Liver (tissue), 9 donors: Measurements from ENCODE around the gene TRHDE. TPM values are rescaled to one million over a fixed set of nuclear protein-coding genes. Genes with fewer than 3 reads are reported as not detected.

Experiments used
- DNase-seq: peaks from one replicate; pipeline ENCODE4 v3.0.0-alpha.2; 2017; ENCODE audit warnings: low spot score
- H3K27ac ChIP-seq, 2 donors: one replicate each; pipeline ENCODE4 v1.7.0; 2013; ENCODE audit warnings: inconsistent platforms in 2 of 2, low read length in 2 of 2, control low read depth in 1 of 2, low read depth in 1 of 2, mild to moderate bottlenecking in 1 of 2
- H3K27me3 ChIP-seq, 4 donors: one replicate each; pipeline versions ENCODE4 v1.6.1 to v1.7.0; 2013; ENCODE audit warnings: low read length in 3 of 4, inconsistent platforms in 1 of 4, mild to moderate bottlenecking in 1 of 4, moderate library complexity in 1 of 4; ENCODE audit not compliant: control insufficient read depth in 4 of 4, insufficient read depth in 4 of 4
- H3K36me3 ChIP-seq, 4 donors: one replicate each; pipeline versions ENCODE4 v1.6.1 to v1.7.0; 2013; ENCODE audit warnings: low read length in 3 of 4, mild to moderate bottlenecking in 3 of 4, low read depth in 1 of 4, moderate library complexity in 1 of 4; ENCODE audit not compliant: control insufficient read depth in 4 of 4, insufficient read depth in 3 of 4
- H3K4me1 ChIP-seq, 4 donors: one replicate each; pipeline versions ENCODE4 v1.6.1 to v1.7.0; 2013; ENCODE audit warnings: low read length in 3 of 4, mild to moderate bottlenecking in 3 of 4, moderate library complexity in 1 of 4; ENCODE audit not compliant: control insufficient read depth in 4 of 4, insufficient read depth in 4 of 4
- H3K4me3 ChIP-seq, 3 donors: one replicate each; pipeline versions ENCODE4 v1.6.1 to v1.7.0; 2013; ENCODE audit warnings: low read length in 3 of 3, control low read depth in 1 of 3, low read depth in 1 of 3, mild to moderate bottlenecking in 1 of 3
- H3K9ac ChIP-seq, 2 donors: one replicate each; pipeline ENCODE4 v1.7.0; 2013; ENCODE audit warnings: low read length in 2 of 2, mild to moderate bottlenecking in 2 of 2, moderate library complexity in 2 of 2, control low read depth in 1 of 2, low read depth in 1 of 2
- H3K9me3 ChIP-seq, 4 donors: one replicate each; pipeline versions ENCODE4 v1.6.1 to v1.7.0; 2013; ENCODE audit warnings: low read length in 3 of 4; ENCODE audit not compliant: control insufficient read depth in 4 of 4
- ATF3 ChIP-seq: IDR thresholded peaks from 2 replicates; pipeline ENCODE4 v1.6.1; 2016; ENCODE audit warnings: antibody characterized with exemption
- CTCF ChIP-seq: fragments of 150-350 bp; IDR thresholded peaks from 2 replicates; pipeline ENCODE4 v1.5.1; 2017; ENCODE audit warnings: improper control_type of control experiment, low read depth, low read length; ENCODE audit not compliant: missing input control
- EGR1 ChIP-seq, 2 donors: IDR thresholded peaks; 2 replicates each; pipeline ENCODE4 v1.6.1; 2016 to 2018; ENCODE audit warnings: antibody characterized with exemption in 2 of 2, low read depth in 2 of 2
- FOXA1 ChIP-seq: IDR thresholded peaks from 2 replicates; pipeline ENCODE4 v1.6.1; 2016; ENCODE audit warnings: antibody characterized with exemption
- FOXA2 ChIP-seq: IDR thresholded peaks from 2 replicates; pipeline ENCODE4 v1.6.1; 2016; ENCODE audit warnings: antibody characterized with exemption
- GABPA ChIP-seq, 2 donors: IDR thresholded peaks in 1 of 2; conservative IDR thresholded peaks in 1 of 2; 2 replicates each; pipeline ENCODE4 v1.6.1; 2016; ENCODE audit warnings: antibody characterized with exemption in 2 of 2, mild to moderate bottlenecking in 1 of 2, moderate library complexity in 1 of 2
- HNF4A ChIP-seq, 2 donors: conservative IDR thresholded peaks; 2 replicates each; pipeline ENCODE4 v1.6.1; 2016; ENCODE audit warnings: antibody characterized with exemption in 2 of 2, mild to moderate bottlenecking in 2 of 2
- HNF4G ChIP-seq: IDR thresholded peaks from 2 replicates; pipeline ENCODE4 v1.6.1; 2016; ENCODE audit warnings: antibody characterized with exemption
- JUND ChIP-seq, 2 donors: IDR thresholded peaks; 2 replicates each; pipeline ENCODE4 v1.6.1; 2016; ENCODE audit warnings: antibody characterized with exemption in 2 of 2
- MAX ChIP-seq: IDR thresholded peaks from 2 replicates; pipeline ENCODE4 v1.6.1; 2016; ENCODE audit warnings: antibody characterized with exemption
- NR2F2 ChIP-seq: IDR thresholded peaks from 2 replicates; pipeline ENCODE4 v1.6.1; 2016; ENCODE audit warnings: antibody characterized with exemption
- RAD21 ChIP-seq, 2 donors: IDR thresholded peaks; 2 replicates each; pipeline ENCODE4 v1.6.1; 2016; ENCODE audit warnings: antibody characterized with exemption in 2 of 2, mild to moderate bottlenecking in 2 of 2
- REST ChIP-seq: IDR thresholded peaks from 2 replicates; pipeline ENCODE4 v1.6.1; 2016; ENCODE audit warnings: antibody characterized with exemption, mild to moderate bottlenecking
- RXRA ChIP-seq, 2 donors: IDR thresholded peaks; 2 replicates each; pipeline ENCODE4 v1.6.1; 2017 to 2018; ENCODE audit warnings: antibody characterized with exemption in 2 of 2, mild to moderate bottlenecking in 1 of 2
- SP1 ChIP-seq: IDR thresholded peaks from 2 replicates; pipeline ENCODE4 v1.6.1; 2018; ENCODE audit warnings: antibody characterized with exemption, mild to moderate bottlenecking
- TAF1 ChIP-seq: conservative IDR thresholded peaks from 2 replicates; pipeline ENCODE4 v1.6.1; 2016; ENCODE audit warnings: antibody characterized with exemption, mild to moderate bottlenecking
- YY1 ChIP-seq: IDR thresholded peaks from 2 replicates; pipeline ENCODE4 v1.6.1; 2016; ENCODE audit warnings: antibody characterized with exemption, mild to moderate bottlenecking
- ZBTB33 ChIP-seq: IDR thresholded peaks from 2 replicates; pipeline ENCODE4 v1.6.1; 2016; ENCODE audit warnings: antibody characterized with exemption
- WGBS: extraction: QIAGEN DNeasy Blood & Tissue Kit; methylation state at CpG from one replicate; pipeline ENCODE4 v1.1.7; 2013; 5-methylcytosine and 5-hydroxymethylcytosine counted together
- polyA plus RNA-seq, 2 donors: library from polyadenylated mRNA; stranded (reverse) in 1 of 2; unstranded in 1 of 2; fragments of 200-250 nt in 1 of 2; fragments of >200 nt in 1 of 2; fragmentation: Nextera tagmentation in 1 of 2; extraction: Ambion mirVana in 1 of 2; gene quantifications; one replicate each; pipeline versions ENCODE4 v1.2.1 to v1.2.3, GENCODE V29; 2013 to 2015
- total RNA-seq, 2 donors: library from RNA; depleted of rRNA; stranded (reverse); fragments of >200 nt; gene quantifications; one replicate each; pipeline ENCODE4 v1.2.3, GENCODE V29; 2014
- donor health status: healthy.
- donor health status: healthy.
- donor health status: healthy.
- donor health status: healthy.
- donor health status: healthy.

Gene TRHDE
- total and polyA plus RNA-seq, 4 donors, result 0.05 to 0.17 (median 0.14) TPM; not detected in 1

GRCh38 chr12:72465155-72465554 is 193.0 kb downstream of the TRHDE start:
- no peaks in the 10 kb centered on the region for H3K27me3 ChIP-seq
- H3K27ac ChIP-seq, result no peak overlapping the region
- DNase-seq, result no peak
- H3K9ac ChIP-seq, result no peak overlapping the region
- H3K36me3 ChIP-seq, result no peaks in the 10 kb centered on the region
- no peak overlapping the region for H3K4me3 ChIP-seq
- no peaks in the 10 kb centered on the region for H3K9me3 ChIP-seq
- TF ChIP-seq FOXA1, result no peak
- TF ChIP-seq ZBTB33, result no peak
- no peak for TF ChIP-seq NR2F2
- TF ChIP-seq MAX, result no peak
- no peak for TF ChIP-seq TAF1
- TF ChIP-seq EGR1 (IDR thresholded peaks at IDR 0.05; ENCODE audit: low read depth in 2 of 2), result no peak
- TF ChIP-seq SP1, result no peak
- no peak for TF ChIP-seq YY1
- TF ChIP-seq JUND (IDR thresholded peaks at IDR 0.05), result no peak
- no peak for TF ChIP-seq REST
- TF ChIP-seq HNF4A (conservative IDR thresholded peaks at IDR 0.05), result no peak
- no peak for TF ChIP-seq ATF3
- no peak for TF ChIP-seq HNF4G
- TF ChIP-seq CTCF, result no peak
- TF ChIP-seq FOXA2, result no peak
- no peak for TF ChIP-seq GABPA (IDR thresholded peaks at IDR 0.05 in 1 of 2, conservative IDR thresholded peaks at IDR 0.05 in 1 of 2)
- TF ChIP-seq RXRA (IDR thresholded peaks at IDR 0.05), result no peak
- TF ChIP-seq RAD21 (IDR thresholded peaks at IDR 0.05), result no peak
- H3K4me1 ChIP-seq, result no peaks in the 10 kb centered on the region
- 88% methylated on average over 1 of the region's 1 CpG for WGBS
